Cardiac muscle cell (in vitro differentiated cells and primary cell): ENCODE results near the gene SHQ1. TPM values are rescaled to one million over a fixed set of nuclear protein-coding genes. Genes with fewer than 3 reads are reported as not detected.

Source experiments
- DNase-seq, 2 donors: peaks; one replicate each; pipeline versions ENCODE4 v3.0.0 to v3.0.0-alpha.2; 2010 to 2017; ENCODE audit warnings: low read depth in 1 of 2, low spot score in 1 of 2
- H3K27ac ChIP-seq: fragments of 200-600 bp; sonication (generic); 2 replicates; pipeline ENCODE4 v1.5.1; 2016
- H3K27me3 ChIP-seq: fragments of 200-600 bp; sonication (generic); 2 replicates; pipeline ENCODE4 v1.6.0; 2016; ENCODE audit warnings: control low read depth
- H3K36me3 ChIP-seq: fragments of 200-600 bp; sonication (generic); 2 replicates; pipeline ENCODE4 v1.5.1; 2016; ENCODE audit warnings: control low read depth
- H3K4me1 ChIP-seq: fragments of 200-600 bp; sonication (generic); 2 replicates; pipeline ENCODE4 v1.8.1; 2017; ENCODE audit warnings: low read depth, mild to moderate bottlenecking, mixed run types
- H3K4me3 ChIP-seq: fragments of 200-600 bp; sonication (generic); 2 replicates; pipeline ENCODE4 v1.5.1; 2016; ENCODE audit warnings: mild to moderate bottlenecking
- H3K9me3 ChIP-seq: fragments of 200-600 bp; sonication (generic); 2 replicates; pipeline ENCODE4 v1.5.1; 2017; ENCODE audit warnings: low read depth, mild to moderate bottlenecking, control low read depth
- polyA plus RNA-seq: library from polyadenylated mRNA; unstranded; fragments of >200 nt; fragmentation: Nextera tagmentation; extraction: Ambion mirVana; gene quantifications from 2 replicates; pipeline ENCODE4 v1.2.1, GENCODE V29; 2016
- total RNA-seq: library from RNA; depleted of rRNA; stranded (reverse); fragments of >200 nt; gene quantifications from 2 replicates; pipeline ENCODE4 v1.2.3, GENCODE V29; 2016
- TF ChIP-seq, protein P1 (sequence below): IDR thresholded peaks from 2 replicates; pipeline ENCODE4 v1.5.1; 2012; ENCODE audit warnings: low read depth, mild to moderate bottlenecking, low read length

The SHQ1 gene
- 14.2 and 20.1 TPM in 2 replicates for total RNA-seq
- polyA plus RNA-seq = 15.2 and 22.6 TPM in 2 replicates

DNA sequence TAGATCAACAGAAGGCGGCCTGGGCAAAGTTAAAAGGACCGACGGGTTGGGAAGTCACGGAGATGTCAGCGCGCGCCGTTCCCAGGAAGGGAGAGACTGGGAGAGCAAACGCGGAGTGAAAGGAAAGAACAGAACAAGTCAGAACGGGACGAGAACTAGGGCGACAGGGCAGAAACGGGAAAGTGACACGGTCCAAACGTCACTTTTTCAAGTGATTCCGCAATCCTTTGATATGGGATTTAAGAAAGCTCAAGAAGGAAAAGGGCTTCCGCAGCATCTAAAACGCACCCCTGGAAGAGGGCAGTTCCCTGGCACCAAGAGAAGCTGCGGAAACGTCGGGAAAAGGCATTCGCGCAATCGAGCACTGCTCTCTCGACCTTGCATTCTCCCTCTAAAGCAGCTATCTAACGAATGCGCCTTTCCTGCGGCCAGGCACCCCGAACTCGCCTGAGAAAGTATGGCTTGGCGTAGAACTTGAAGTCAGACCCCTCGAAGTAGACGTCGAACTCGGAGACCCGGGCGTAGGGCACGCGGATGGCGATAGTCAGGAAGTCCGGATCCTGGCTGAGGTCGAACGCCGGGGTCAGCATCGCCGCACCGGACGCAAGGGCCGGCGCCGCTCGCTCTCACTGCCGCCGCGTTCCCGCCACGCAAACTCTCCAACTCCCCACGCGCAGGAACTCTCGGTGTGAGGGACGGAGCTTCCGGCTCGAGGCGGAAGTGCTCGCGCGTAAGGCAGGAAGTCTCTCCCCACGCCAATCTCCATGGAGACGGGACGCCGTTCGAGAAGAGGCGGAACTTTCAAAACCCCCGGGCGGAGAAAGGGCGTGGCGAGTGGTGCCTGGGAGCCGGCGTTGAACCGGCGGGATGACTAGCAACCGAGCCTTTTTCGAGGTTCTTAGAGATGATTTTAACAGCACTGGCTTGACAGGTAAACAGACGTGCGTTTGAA, at the start of gene SHQ1:
TSS of gene SHQ1 (minus strand) at position 695 of the 952 bp plus-strand sequence. CDS start at position 590, 105 bp downstream.
- Histone ChIP-seq H3K27ac (peak within 1 kb of the TSS; percentile 47), H3K36me3 (no peaks in the 10 kb centered on the region)
- DNase-seq = peak; percentile 96 to 97

DNA sequence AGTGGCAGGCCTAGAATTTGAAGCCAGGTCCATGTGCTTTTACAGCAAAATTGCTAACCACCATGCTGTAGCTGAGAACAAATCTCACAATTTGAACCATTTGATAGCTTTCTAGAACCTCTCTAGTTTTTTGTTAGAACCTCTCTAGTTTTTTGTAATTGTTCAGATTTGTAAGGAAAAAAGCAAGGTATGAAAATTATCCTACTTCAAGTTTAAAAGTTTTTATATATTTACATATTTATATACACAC, 49.4 kb upstream of the SHQ1 start:
- Histone ChIP-seq H3K9me3 (no peaks in the 10 kb centered on the region), H3K4me1 (peaks cover 21% of the 10 kb centered on the region), H3K27ac (no peak overlapping the region), H3K36me3 (no peaks in the 10 kb centered on the region), H3K27me3 (no peaks in the 10 kb centered on the region), H3K4me3 (no peak overlapping the region)
- DNase-seq = no peak
- TF ChIP-seq, protein P1, sequence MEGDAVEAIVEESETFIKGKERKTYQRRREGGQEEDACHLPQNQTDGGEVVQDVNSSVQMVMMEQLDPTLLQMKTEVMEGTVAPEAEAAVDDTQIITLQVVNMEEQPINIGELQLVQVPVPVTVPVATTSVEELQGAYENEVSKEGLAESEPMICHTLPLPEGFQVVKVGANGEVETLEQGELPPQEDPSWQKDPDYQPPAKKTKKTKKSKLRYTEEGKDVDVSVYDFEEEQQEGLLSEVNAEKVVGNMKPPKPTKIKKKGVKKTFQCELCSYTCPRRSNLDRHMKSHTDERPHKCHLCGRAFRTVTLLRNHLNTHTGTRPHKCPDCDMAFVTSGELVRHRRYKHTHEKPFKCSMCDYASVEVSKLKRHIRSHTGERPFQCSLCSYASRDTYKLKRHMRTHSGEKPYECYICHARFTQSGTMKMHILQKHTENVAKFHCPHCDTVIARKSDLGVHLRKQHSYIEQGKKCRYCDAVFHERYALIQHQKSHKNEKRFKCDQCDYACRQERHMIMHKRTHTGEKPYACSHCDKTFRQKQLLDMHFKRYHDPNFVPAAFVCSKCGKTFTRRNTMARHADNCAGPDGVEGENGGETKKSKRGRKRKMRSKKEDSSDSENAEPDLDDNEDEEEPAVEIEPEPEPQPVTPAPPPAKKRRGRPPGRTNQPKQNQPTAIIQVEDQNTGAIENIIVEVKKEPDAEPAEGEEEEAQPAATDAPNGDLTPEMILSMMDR = no peak

More for the DNA sequence above, at the start of gene SHQ1:
- TF ChIP-seq, protein P1 = no peak
- Histone ChIP-seq H3K9me3 (no peaks in the 10 kb centered on the region), H3K27me3 (peaks cover 16% of the 10 kb centered on the region), H3K4me1 (peaks cover 4% of the 10 kb centered on the region), H3K4me3 (peak within 1 kb of the TSS; percentile 53)

DNA sequence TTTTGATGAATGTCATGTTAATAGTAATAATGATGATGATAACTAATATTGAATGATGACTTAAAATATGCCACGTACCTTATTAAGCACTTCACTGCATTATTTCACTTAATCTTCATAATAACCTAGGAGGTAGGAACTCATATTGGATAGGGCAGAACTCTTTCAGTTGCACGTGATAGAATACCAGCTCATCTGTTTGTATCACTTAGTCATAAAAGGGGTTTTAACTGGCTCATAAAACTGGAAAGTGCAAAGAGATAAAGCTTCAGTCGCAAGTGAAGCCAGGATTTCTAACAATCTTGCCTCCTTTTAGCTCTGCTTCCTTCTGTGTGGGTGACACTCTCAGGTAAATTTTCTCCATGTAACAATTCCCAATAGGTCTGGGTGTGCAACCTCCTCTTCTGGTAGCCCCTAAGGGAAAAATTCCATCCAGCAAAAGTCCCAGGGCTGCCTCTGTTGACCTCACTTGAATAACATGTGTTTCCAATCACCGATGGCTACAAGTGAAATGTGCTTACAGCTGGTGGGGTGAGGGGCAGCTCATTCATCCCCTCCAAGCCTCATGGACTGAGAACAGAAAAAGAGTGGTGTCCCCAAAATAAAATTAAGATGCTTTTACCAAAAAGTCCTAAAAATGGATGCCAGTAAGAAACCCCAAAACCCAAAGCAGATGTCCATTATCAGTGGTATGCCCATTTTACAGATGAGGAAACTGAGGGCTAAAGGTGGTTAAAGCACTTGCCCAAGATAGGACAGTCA, 48.9 kb upstream of the SHQ1 start:
- peak in 1 of 2 donors; percentile 40 for DNase-seq
- H3K4me3 ChIP-seq = no peak overlapping the region
- H3K27ac ChIP-seq = no peak overlapping the region
- H3K4me1 ChIP-seq = peaks cover 24% of the 10 kb centered on the region
- TF ChIP-seq, protein P1 = no peak
- H3K27me3 ChIP-seq = no peaks in the 10 kb centered on the region
- H3K36me3 ChIP-seq = no peaks in the 10 kb centered on the region
- H3K9me3 ChIP-seq = no peaks in the 10 kb centered on the region

DNA sequence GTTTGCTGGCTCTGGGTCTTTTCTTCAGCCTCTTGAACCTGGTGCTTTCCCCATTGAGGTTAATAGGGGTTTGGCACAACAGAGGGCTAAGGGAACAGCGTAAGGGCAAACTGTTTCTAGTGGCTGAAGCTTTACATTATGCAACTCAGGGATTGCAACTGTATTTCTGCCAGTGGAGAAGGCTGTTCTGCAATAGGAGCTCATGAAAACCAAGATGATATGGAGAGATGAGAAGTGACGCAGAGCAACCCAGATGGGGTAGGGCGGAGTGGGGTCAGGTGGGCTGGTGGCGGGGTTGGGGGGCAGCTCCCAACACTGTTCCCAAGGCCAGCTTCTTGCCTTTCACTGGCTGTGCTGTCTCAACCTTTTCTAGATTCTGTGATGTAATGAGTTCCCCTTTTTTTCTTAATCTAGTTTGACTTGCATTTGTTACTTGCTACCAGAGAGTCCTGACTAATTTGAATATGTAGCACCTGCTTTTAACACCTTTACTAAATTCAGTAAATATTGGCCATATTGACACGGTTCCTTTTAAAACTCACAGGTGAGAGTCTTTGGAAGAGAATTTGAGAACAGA, 46.8 kb upstream of the SHQ1 start:
- Histone ChIP-seq H3K4me3 (no peak overlapping the region), H3K36me3 (no peaks in the 10 kb centered on the region), H3K27me3 (no peaks in the 10 kb centered on the region), H3K27ac (no peak overlapping the region), H3K9me3 (no peaks in the 10 kb centered on the region), H3K4me1 (peaks cover 35% of the 10 kb centered on the region)
- TF ChIP-seq, protein P1 = no peak
- peak in 1 of 2 donors; percentile 47 for DNase-seq

DNA sequence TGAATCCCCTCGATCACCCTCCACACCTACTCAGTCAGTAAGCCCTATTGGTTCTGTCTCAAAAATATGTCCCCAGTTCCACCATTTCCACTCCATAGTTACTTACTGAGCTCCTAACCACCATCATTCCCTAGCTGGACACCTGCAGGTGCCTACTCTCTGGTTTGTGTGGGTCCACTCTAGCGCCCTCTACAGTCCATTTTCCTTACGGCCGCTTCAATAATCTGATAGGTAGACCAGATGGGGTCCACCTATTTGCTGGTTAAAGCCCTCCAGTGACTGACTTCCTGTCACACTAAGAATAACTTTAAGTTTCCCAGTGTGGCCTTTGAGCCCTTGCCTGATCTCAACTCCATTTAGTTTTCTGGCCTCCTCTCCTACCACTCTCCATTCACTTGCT, 44.6 kb upstream of the SHQ1 start:
- Histone ChIP-seq H3K27me3 (no peaks in the 10 kb centered on the region), H3K36me3 (no peaks in the 10 kb centered on the region), H3K4me1 (peaks cover 35% of the 10 kb centered on the region), H3K4me3 (no peak overlapping the region), H3K27ac (no peak overlapping the region), H3K9me3 (no peaks in the 10 kb centered on the region)
- peak in 1 of 2 donors; percentile 23 for DNase-seq
- TF ChIP-seq, protein P1 = peak; percentile 37
